Choroid plexus epithelial cell (primary cell): ENCODE results near the gene ANK3.

Source experiments
- DNase-seq: peaks from one replicate; pipeline ENCODE4 v3.0.0-alpha.2; 2010; ENCODE audit warnings: low read depth
- H3K4me3 ChIP-seq: 2 replicates; pipeline ENCODE4 v1.5.1; 2011; ENCODE audit warnings: low read depth, mild to moderate bottlenecking, control low read depth, low read length, moderate library complexity
- CTCF ChIP-seq: conservative IDR thresholded peaks from 2 replicates; pipeline ENCODE4 v1.5.1; 2011; ENCODE audit warnings: low read depth, mild to moderate bottlenecking, control low read depth, inconsistent platforms, low read length, moderate library complexity

Gene ANK3

GRCh38 chr10:60382946-60383681 is 6.6 kb downstream of the ANK3 start:
- H3K4me3 ChIP-seq, result no peak overlapping the region
- no peak for TF ChIP-seq CTCF
- peak; percentile 76 for DNase-seq

GRCh38 chr10:60380781-60381180 is 8.9 kb downstream of the ANK3 start:
- no peak for DNase-seq
- H3K4me3 ChIP-seq, result no peak overlapping the region
- TF ChIP-seq CTCF, result no peak

- DNase-seq, result peak; percentile 37
- TF ChIP-seq CTCF, result no peak
- H3K4me3 ChIP-seq, result no peak overlapping the region
Measured at GRCh38 chr10:60377955-60378354, 11.7 kb downstream of the ANK3 start.

- H3K4me3 ChIP-seq, result no peak overlapping the region
- TF ChIP-seq CTCF, result no peak
- DNase-seq, result no peak
Measured at GRCh38 chr10:60377042-60377352, 12.7 kb downstream of the ANK3 start.

- no peak overlapping the region for H3K4me3 ChIP-seq
- no peak for TF ChIP-seq CTCF
- no peak for DNase-seq
Measured at GRCh38 chr10:60376221-60377041, 13.2 kb downstream of the ANK3 start.

GRCh38 chr10:60375293-60376004 is 14.2 kb downstream of the ANK3 start:
- H3K4me3 ChIP-seq, result no peak overlapping the region
- DNase-seq, result no peak
- TF ChIP-seq CTCF, result no peak
